Nephron (organoid): ENCODE results near the gene DMC1.

Experiments
- H3K27ac Mint-ChIP-seq, 3 experiments: 2 replicates each; pipeline ENCODE4 v1.8.0; 2020; ENCODE audit warnings: mixed read lengths in 3 of 3, mild to moderate bottlenecking in 2 of 3, moderate library complexity in 1 of 3
- H3K27me3 Mint-ChIP-seq: 2 replicates; pipeline ENCODE4 v1.8.0; 2021; ENCODE audit warnings: low read depth, mild to moderate bottlenecking, moderate library complexity, mixed read lengths
- H3K36me3 Mint-ChIP-seq: 2 replicates; pipeline ENCODE4 v1.8.0; 2020; ENCODE audit warnings: low read depth, mixed read lengths
- H3K4me1 Mint-ChIP-seq: 2 replicates; pipeline ENCODE4 v1.8.0; 2020; ENCODE audit warnings: mixed read lengths
- H3K4me3 Mint-ChIP-seq, 3 experiments: 2 replicates each; pipeline ENCODE4 v1.8.0; 2020; ENCODE audit warnings: mild to moderate bottlenecking in 3 of 3, mixed read lengths in 3 of 3, moderate library complexity in 2 of 3
- H3K9me3 Mint-ChIP-seq: 2 replicates; pipeline ENCODE4 v1.8.0; 2020; ENCODE audit warnings: mixed read lengths
- CTCF ChIP-seq, 3 experiments: fragments of 200-600 bp; sonication (generic); IDR thresholded peaks; one replicate each; pipeline ENCODE4 v1.5.0; 2021; ENCODE audit warnings: antibody characterized with exemption in 3 of 3; ENCODE audit not compliant: unreplicated experiment in 3 of 3

DMC1 gene

DNA sequence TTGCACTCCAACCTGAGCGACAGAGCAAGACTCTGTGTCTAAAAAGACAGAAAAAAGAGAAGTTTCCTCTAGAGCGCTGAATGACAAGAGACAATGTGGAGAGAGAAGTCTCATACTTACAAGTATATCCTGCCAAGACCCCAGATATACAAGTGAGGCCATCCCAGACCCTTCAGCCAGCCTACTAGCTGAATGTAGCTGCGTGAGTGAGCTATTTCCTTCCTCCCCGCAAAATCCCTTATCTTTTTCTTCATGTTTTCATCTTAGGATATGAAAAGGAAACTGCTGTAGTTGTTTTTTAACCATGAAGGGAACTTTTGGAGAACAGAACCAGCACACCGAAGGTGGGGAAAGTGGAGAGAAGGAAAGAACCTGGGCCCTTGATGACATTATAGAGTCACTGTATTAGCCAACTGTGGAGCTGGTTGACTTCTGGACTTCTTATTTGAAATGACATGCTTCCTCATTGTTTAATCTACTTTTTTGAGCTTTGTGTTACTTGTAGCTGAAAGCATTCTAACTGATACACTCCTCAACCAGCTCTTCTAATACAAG lies 59.5 kb downstream of the DMC1 start:
- no peaks in the 10 kb centered on the region for H3K27me3 Mint-ChIP-seq
- H3K9me3 Mint-ChIP-seq, result no peaks in the 10 kb centered on the region
- H3K4me3 Mint-ChIP-seq, result no peak overlapping the region
- H3K4me1 Mint-ChIP-seq, result peaks cover 18% of the 10 kb centered on the region
- H3K27ac Mint-ChIP-seq, result peak overlapping the region; percentile 28 to 56 (median 32)
- no peak for TF ChIP-seq CTCF (IDR thresholded peaks at IDR 0.05; ENCODE audit: unreplicated experiment in 3 of 3)
- H3K36me3 Mint-ChIP-seq, result peaks cover 3% of the 10 kb centered on the region

DNA sequence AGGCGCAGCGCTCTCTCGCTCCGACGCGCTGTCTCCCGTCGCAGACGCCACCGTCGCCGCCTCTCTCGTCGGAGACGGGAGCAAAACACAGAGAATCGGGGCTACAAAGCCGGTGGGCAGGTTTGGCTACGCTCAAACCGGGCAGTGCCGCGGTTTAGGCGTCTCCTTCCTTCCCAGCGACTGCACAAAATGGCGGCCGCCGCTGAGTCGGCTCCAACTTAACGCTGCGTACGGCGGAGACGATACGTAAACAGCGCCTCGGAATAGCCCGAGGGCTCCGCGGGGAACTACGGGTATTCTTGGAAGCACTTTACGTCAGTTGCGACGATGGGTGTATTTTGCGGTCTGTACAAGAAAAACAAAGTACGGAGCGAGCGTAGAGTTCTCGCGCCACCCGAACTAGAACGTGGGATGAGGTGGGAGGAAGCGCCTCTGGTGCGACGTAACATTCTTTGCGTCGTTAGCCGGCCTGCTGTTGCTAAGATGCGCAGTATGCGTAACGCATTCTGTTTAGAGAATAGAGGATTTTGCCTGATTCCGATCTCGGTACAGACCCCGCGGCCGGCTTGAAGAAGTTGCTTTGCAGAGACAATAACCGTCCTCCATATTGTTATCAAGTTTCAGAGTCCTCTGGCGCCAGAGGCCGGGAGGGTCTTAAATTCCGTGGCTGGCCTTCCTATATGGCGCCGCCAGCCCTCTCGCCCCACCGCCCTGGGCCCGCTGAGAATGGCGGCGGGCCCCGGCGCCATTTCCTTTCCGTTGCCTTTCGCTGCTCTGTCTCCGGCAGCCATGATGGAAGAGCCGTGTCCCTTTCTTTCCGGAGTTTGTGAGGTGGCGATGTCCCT lies 63.6 kb downstream of the DMC1 start, which contains the start of gene DDX17:
TSS of gene DDX17 (minus strand) at position 194 of the 845 bp plus-strand sequence.
- H3K4me1 Mint-ChIP-seq, result peaks cover 48% of the 10 kb centered on the region
- H3K9me3 Mint-ChIP-seq, result no peaks in the 10 kb centered on the region
- H3K27ac Mint-ChIP-seq, result peak within 1 kb of the TSS; percentile 100
- peak within 1 kb of the TSS; percentile 100 for H3K4me3 Mint-ChIP-seq
- H3K27me3 Mint-ChIP-seq, result no peaks in the 10 kb centered on the region
- H3K36me3 Mint-ChIP-seq, result peaks cover 43% of the 10 kb centered on the region
- no peak for TF ChIP-seq CTCF (IDR thresholded peaks at IDR 0.05; ENCODE audit: unreplicated experiment in 3 of 3)

- no peak for TF ChIP-seq CTCF (IDR thresholded peaks at IDR 0.05; ENCODE audit: unreplicated experiment in 3 of 3)
- H3K4me1 Mint-ChIP-seq, result peaks cover 52% of the 10 kb centered on the region
- H3K27ac Mint-ChIP-seq, result peak overlapping the region; percentile 100
- no peaks in the 10 kb centered on the region for H3K27me3 Mint-ChIP-seq
- no peaks in the 10 kb centered on the region for H3K9me3 Mint-ChIP-seq
- H3K36me3 Mint-ChIP-seq, result peaks cover 49% of the 10 kb centered on the region
- H3K4me3 Mint-ChIP-seq, result peak overlapping the region; percentile 100
Observed at GRCh38 chr22:38505541-38506117, 64.4 kb downstream of the DMC1 start.

DNA sequence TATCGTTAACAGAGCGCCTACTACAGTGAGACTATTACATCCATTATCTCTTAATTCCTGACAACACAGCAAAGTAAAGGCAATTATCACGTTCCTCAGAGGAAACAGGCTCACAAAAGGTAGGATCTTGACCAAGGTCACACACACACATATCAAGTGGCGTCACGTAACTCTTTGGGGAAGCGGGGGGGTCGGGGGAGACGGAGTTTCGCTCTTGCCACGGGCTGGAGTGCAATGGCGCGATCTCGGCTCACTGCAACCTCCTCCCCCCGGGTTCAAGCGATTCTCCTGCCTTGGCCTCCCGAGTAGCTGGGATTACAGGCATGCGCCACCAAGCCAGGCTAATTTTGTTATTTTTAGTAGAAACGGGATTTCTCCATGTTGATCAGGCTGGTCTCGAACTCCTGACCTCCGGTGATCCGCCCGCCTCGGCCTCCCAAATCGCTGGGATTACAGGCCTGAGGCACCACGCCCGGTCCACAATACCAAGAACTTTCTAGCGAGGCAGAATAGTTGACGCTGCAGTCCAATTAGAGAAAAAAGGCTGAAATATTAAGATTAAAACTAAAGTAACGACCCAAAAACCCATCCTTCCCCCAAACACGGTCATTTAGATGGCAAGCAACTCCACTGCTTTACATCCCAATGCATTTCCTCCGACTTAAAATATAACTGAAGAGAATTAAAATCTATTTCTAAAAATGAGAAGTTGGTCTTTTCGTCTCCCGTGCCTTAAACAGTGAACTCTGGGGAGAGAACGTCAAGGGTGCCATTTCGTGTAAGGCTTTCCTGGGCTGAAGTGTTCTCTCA lies 65.0 kb downstream of the DMC1 start:
- no peak for TF ChIP-seq CTCF (IDR thresholded peaks at IDR 0.05; ENCODE audit: unreplicated experiment in 3 of 3)
- Mint-ChIP-seq H3K27ac (peak overlapping the region; percentile 91 to 100 (median 99)), H3K9me3 (no peaks in the 10 kb centered on the region), H3K36me3 (peaks cover 54% of the 10 kb centered on the region), H3K4me1 (peaks cover 52% of the 10 kb centered on the region), H3K4me3 (peak overlapping the region; percentile 95 to 98 (median 95)), H3K27me3 (no peaks in the 10 kb centered on the region)

GRCh38 chr22:38503021-38503420 lies 67.0 kb downstream of the DMC1 start:
- Mint-ChIP-seq H3K36me3 (peaks cover 72% of the 10 kb centered on the region), H3K27me3 (no peaks in the 10 kb centered on the region), H3K9me3 (no peaks in the 10 kb centered on the region), H3K27ac (peak overlapping the region; percentile 30 to 100 (median 91)), H3K4me1 (peaks cover 46% of the 10 kb centered on the region), H3K4me3 (peak overlapping the region; percentile 95 to 98 (median 95))
- no peak for TF ChIP-seq CTCF (IDR thresholded peaks at IDR 0.05; ENCODE audit: unreplicated experiment in 3 of 3)
